ENCODE measurements around the gene TUFT1.
"Not testable (repeated sequence)": the region's sequence is repeated elsewhere in the genome, so short reads cannot be mapped to it uniquely, and the experiment has no call there.

Gene TUFT1

DNA sequence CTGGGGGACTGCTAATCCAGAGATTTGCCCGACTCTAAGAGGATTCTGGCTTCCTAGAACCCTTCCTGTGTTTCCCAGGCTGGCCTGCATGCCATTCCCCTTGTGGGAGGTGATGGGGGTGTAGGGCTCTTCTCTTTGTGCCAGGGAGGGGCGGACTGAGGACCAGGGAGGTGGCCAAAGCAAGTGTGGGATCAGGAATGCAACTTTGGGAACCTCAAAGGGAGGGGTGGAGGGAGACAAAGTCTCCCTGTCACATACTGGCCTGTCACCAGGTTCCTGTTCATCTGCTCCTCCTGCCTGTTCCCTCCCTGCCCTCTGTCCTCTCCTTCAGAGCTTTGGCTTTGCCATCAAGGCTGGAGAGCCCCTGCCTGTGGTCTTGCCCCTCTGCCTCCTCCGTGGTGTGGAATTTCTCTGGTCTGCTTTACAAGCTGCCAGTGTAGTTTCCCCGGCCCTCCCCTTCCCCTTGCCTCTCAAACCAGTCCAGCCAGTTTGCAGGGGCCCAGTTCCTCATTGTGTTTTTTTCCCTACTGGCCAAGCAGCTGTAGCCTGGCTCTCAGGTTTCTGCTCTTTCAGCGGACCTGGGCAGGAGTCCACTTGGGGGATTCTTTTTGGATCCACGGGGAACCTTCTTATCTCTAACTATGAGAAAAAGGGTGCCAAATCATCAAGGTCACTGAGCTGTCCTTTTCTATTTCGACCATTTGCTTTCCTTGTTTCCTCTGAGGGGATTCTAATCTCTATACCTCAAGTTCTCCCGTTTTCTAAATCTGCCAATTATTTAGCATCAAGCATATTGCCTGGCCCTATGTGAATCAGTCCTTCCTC lies 27.1 kb upstream of the TUFT1 start:
- DNase-seq, result no peak

DNA sequence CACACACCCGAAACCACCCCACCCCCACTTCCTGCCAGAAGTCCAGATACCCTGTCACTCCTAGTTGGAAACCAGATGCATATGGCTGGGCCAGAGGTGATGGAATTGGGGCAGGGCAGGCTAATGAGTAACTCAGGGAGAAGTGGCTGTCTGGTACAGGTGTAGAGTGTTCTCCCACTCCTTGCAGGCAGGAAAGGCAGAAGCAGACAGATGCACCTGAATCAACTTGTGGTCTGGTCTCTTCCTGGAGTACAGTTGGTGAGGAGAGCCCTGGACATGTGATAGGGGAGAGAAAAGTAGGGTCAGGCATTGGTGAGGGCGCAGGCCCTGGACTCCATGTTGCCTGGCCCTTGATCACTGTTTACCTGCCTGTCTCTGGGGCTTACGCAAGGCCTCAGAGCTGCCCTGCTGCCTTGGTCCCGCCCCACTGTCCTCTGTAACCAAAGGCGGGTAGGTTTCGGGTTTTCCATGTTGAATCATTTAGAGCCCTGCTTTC lies 26.4 kb upstream of the TUFT1 start:
- DNase-seq, result no peak

DNA sequence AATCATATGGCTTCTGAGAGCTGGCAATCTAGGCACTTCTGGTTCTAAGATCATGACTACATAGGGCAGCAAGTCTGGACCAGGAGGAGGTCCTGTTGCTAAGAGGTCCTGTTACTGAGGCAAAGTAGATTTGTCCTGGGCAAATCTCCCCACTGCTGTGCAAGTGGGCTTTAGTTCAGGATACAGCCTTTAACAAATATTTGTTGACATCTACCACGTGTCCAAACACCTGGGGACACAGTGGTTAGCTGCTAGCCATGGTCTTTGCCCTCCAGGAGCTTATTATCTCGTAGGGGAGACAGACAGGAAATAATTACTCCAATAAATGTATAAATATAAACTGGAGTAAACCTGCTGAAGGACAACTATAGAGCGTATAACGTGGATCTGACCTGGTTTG lies 25.7 kb upstream of the TUFT1 start:
- DNase-seq, result no peak

DNA sequence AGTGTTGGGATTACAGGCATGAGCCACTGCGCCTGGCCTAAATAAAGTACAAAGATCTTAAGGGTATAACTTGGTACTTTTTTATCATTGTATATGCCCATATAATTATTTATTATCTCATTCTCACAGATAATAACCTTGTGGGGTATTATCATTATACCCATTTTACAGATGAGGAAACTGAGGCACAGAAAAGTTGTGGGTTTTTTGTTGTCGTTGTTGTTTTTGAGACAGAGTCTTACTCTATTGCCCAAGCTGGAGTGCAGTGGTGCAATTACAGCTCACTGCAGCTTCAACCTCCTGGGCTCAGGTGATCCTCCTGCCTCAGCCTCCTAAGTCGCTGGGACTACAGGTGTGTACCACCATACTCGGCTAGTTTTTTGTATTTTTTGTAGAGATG lies 24.8 kb upstream of the TUFT1 start:
- DNase-seq, result no peak

DNA sequence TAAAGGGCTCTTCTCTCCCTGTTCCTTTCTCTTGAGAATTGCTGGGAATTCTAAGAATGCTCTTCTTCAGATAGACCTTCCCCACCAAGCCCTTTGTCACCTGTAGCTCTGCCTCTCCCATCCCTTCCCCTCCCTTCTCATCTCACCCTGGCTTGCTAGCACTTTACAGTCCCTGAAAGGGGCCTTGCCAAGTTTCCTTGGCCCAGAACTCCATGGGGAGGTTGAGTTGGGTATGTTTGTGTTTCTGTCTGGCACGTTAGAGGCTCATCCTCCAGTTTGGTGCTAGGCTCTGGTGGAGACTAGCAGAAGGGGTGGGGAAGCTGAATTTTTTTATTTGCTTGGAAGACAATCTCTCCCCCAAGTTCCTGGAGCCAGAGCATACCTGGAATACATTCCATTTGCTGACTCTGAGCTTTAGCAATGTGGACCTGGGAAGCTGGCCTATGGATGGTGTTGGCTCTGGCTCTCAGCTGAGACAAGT lies 24.0 kb upstream of the TUFT1 start:
- DNase-seq, result no peak

DNA sequence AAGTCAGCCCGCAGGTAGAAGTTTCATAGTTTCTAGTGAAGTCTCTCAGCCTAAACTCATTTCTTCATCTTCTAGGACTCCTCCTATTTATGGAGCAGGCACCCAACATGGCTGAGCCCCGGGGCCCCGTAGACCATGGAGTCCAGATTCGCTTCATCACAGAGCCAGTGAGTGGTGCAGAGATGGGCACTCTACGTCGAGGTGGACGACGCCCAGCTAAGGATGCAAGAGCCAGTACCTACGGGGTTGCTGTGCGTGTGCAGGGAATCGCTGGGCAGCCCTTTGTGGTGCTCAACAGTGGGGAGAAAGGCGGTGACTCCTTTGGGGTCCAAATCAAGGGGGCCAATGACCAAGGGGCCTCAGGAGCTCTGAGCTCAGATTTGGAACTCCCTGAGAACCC lies 21.7 kb upstream of the TUFT1 start:
- DNase-seq, result no peak

DNA sequence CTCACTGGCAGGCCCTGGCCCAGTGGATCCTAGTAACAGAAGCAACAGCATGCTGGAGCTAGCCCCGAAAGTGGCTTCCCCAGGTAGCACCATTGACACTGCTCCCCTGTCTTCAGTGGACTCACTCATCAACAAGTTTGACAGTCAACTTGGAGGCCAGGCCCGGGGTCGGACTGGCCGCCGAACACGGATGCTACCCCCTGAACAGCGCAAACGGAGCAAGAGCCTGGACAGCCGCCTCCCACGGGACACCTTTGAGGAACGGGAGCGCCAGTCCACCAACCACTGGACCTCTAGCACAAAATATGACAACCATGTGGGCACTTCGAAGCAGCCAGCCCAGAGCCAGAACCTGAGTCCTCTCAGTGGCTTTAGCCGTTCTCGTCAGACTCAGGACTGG lies 21.2 kb upstream of the TUFT1 start:
- no peak for DNase-seq

DNA sequence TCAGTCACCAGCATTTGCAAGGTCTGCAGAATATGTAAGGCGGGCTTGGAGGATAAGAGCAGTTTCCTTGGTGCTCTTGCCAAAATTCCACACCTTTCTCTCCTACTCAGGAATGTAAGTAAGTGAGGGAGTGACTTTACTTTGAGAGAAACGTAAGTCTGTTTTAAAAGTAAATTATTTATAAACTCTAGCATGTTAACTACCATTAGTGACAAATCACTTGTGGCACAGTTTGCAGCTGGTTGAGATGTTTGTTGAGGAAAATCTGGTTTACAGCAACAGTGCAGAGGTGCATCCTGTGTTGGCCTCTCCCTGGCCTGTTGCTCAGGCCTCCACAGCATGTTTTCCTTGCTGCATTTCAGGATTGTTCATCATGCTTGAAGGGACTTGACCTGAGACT lies 20.4 kb upstream of the TUFT1 start:
- no peak for DNase-seq

DNA sequence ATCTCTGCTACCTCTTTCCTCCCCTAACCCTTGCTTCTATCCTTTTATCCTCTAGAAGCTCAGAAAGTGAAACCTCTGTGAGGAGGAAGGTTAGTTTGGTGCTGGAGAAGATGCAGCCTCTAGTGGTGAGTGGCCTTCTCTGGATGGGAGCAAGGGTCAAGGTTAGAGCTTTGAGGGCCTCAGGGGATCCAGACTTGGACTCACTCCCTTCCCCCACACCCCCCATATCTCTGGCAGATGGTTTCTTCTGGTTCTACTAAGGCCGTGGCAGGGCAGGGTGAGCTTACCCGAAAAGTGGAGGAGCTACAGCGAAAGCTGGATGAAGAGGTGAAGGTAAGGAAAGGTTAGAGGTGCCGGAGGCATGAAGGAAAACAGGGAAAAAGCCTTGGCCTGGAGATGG lies 19.8 kb upstream of the TUFT1 start:
- no peak for DNase-seq

DNA sequence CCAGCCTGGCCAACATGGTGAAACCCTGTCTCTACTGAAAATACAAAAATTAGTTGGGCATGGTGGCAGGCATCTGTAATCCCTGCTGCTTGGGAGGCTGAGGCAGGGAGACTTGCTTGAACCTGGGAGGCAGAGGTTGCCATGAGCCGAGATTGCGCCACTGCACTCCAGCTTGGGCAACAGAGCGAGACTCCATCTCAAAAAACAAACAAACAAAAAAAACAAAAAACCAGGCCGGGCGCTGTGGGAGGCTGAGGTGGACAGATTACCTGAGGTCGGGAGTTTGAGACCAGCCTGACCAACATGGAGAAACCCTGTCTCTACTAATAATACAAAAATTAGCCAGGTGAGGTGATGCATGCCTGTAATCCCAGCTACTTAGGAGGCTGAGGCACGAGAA lies 17.7 kb upstream of the TUFT1 start:
- not testable (repeated sequence) for DNase-seq

DNA sequence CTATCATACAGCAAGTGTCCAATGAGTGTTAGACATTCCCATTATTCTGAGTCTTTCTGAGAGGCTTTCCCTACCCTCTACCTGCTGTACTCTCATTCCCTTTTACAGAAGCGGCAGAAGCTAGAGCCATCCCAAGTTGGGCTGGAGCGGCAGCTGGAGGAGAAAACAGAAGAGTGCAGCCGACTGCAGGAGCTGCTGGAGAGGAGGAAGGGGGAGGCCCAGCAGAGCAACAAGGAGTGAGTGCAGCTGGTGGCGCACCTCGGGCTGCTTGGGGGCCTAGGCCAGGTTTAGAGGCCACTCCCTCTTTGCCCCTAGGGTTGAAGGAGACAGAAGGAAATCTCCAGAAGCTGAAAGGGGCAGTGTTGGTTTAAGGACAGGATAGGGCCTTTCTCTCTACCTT lies 16.8 kb upstream of the TUFT1 start:
- DNase-seq, result no peak

DNA sequence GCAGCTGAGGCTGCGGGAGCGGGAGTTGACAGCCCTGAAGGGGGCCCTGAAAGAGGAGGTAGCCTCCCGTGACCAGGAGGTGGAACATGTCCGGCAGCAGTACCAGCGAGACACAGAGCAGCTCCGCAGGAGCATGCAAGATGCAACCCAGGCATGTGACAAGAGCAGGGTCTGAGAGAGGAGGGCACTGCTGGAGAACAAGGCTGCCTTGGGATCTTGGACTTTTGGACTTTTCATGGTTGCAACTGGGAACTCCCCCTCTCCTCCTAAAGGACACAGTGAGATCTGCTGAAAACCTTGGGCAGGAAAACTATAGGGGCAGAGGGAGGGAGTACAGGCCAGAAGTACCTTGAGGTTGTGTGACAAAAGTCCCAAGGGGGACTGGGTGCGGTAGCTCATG lies 15.4 kb upstream of the TUFT1 start:
- DNase-seq, result no peak

DNA sequence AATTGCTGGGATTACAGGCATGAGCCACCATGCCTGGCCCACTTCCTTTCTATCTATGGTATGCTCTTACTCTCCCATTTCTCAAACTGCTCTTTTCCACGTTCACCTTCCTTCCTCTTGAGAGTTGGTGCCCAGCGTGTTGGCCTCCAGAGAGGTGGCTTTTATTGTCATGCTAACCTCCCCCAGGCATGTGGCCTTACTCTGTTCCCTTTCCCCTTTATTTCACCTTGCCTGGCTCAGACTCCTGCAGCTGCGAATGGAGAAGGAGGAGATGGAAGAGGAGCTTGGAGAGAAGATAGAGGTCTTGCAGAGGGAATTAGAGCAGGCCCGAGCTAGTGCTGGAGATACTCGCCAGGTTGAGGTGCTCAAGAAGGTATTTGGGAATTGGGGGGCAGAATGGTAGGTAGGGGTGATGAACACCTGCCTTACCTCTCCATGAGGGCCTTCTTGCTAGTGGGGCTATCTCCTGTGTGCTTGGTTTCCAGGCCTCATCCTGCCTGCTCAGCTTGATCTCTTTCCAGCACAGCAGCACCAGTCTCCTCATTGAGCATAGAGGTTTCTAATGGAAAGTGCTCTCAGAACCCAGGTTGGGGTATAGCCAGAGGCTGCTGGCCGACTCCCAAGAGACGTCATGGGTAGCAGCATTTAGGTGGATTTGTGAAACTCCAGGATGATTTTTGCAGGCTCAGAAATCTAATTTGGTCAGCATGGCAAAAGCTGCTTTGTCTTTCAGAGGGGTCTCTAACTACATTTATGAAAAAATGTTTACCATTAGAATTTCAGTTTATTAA lies 13.2 kb upstream of the TUFT1 start:
- DNase-seq, result no peak

DNA sequence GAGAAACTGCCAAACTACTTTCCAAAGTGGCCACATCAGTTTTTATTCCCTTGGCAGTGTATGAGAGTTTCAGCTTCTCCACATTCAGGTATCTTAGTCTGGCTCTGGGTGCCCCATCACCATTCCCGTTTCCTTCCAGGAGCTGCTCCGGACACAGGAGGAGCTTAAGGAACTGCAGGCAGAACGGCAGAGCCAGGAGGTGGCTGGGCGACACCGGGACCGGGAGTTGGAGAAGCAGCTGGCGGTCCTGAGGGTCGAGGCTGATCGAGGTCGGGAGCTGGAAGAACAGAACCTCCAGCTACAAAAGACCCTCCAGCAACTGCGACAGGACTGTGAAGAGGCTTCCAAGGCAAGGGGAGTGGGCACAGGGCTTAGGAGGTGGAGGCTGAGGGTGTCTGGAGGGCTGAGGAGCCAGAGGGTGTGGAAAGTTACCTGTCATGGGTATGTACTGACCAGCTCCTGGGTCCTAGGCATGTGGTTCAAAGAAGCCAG lies 10.9 kb upstream of the TUFT1 start:
- no peak for DNase-seq

DNA sequence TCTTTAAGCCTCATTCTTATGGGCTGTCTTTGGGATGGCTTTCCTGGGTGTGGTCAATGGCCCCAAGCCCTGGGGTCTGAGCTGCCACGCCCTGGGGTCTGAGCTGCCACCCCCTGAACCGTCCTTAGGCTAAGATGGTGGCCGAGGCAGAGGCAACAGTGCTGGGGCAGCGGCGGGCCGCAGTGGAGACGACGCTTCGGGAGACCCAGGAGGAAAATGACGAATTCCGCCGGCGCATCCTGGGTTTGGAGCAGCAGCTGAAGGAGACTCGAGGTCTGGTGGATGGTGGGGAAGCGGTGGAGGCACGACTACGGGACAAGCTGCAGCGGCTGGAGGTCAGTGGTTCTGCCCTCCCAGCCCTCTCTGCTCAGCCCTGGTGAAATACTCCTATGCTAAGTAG lies 10.3 kb upstream of the TUFT1 start:
- DNase-seq, result no peak

DNA sequence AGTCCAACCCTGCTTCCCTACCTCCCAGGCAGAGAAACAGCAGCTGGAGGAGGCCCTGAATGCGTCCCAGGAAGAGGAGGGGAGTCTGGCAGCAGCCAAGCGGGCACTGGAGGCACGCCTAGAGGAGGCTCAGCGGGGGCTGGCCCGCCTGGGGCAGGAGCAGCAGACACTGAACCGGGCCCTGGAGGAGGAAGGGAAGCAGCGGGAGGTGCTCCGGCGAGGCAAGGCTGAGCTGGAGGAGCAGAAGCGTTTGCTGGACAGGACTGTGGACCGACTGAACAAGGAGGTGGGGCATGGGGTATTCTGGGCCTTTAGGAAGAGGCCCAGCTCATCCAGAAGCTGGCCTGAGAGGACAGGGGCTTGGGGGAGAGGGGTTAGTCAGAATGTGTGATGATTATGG lies 9.6 kb upstream of the TUFT1 start:
- DNase-seq, result no peak

DNA sequence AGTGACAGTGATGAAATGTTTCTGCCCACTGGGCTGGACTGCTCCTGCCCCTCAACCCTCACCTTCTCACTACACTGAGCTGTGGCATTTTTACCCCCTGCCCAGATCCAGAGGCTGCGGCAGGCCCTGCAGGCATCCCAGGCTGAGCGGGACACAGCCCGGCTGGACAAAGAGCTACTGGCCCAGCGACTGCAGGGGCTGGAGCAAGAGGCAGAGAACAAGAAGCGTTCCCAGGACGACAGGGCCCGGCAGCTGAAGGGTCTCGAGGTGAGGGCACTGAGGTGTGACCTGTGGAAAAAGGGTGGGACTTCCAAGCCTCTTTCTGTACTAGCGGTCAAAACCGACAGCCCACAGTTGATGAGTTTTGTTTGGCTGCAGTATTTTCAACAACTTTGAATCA lies 6.2 kb upstream of the TUFT1 start:
- no peak for DNase-seq

DNA sequence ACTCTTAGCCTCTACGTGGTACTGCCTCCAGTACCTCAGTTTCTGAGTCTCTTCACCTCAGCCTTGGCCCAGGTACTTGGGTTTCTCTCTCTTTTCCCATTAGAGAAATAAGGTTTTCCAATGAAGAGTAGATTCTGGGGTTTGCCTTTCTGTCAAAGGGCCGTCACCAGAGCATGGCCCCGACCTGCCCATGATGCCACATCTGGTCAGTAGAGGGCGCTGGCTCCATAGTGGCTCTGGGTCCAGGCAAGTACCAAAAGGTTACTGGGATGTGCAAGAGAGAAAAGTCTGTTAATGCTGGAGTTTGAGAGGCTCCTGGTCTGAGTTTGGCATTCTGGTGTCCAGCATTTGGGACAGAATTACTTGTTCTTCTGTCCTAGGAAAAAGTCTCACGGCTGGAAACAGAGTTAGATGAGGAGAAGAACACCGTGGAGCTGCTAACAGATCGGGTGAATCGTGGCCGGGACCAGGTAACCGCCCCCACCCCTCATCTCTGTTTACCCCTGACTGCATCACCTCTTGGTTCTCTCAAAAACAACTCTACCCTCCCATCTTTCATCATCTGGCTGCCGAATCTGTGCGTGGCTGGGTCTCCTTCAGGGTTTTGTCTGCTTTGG lies 5.3 kb upstream of the TUFT1 start:
- DNase-seq, result peak; percentile 26

DNA sequence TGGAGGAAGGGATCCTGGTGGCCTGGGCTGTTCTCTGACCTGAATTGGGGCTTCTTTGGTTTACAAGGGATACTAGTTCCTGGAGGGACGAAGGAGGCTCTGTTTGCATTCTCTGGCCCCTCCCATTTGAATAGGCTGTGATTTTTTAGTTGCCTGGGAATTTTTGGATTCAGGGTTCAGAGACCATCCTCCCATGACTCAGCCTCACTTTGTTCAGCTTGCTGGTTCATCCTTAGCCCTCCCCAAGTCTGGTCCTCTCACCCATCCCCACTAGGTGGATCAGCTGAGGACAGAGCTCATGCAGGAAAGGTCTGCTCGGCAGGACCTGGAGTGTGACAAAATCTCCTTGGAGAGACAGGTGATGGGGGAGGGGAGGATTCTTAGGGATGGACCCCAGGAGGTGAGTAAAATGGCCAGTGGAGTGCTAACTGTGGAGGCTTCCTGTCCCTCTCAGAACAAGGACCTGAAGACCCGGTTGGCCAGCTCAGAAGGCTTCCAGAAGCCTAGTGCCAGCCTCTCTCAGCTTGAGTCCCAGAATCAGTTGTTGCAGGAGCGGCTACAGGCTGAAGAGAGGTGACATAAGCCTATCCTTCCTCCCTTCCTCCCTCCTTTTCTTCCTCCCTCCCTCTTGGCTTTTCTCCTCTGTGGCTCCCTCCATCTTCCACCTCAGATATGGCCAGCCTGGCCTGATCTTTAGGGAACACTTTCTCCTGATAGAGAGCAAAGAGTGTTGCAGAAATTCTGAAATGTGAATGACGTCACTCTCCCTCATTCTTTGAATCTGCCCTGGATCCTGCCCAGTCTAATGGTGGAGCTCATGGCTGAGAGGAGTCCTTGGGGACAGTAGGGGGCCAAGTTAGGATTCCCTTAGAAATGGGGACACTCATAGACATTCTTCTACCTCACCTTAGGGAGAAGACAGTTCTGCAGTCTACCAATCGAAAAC lies 4.5 kb upstream of the TUFT1 start:
- DNase-seq, result no peak

DNA sequence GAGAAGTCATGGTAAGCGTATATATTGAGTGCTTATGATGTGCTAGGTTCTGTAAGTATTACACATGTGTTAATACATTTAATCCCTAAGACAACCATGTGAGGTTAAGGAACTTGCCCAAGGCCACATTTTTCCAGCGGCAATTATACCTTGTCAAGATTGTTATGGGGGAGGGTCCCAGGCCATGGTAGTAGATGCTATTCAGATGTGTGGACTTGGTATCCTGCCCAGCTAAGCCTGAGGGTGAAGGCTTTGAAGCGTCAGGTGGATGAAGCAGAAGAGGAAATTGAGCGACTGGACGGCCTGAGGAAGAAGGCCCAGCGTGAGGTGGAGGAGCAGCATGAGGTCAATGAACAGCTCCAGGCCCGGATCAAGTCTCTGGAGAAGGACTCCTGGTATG lies 3.6 kb upstream of the TUFT1 start:
- no peak for DNase-seq

DNA sequence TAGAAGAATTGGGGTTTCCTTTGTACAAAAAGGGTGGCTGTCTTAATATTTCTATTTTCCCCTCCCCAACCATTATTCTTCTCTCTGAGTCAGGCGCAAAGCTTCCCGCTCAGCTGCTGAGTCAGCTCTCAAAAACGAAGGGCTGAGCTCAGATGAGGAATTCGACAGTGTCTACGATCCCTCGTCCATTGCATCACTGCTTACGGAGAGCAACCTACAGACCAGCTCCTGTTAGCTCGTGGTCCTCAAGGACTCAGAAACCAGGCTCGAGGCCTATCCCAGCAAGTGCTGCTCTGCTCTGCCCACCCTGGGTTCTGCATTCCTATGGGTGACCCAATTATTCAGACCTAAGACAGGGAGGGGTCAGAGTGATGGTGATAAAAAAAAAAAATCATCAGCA lies 3.0 kb upstream of the TUFT1 start:
- no peak for DNase-seq

DNA sequence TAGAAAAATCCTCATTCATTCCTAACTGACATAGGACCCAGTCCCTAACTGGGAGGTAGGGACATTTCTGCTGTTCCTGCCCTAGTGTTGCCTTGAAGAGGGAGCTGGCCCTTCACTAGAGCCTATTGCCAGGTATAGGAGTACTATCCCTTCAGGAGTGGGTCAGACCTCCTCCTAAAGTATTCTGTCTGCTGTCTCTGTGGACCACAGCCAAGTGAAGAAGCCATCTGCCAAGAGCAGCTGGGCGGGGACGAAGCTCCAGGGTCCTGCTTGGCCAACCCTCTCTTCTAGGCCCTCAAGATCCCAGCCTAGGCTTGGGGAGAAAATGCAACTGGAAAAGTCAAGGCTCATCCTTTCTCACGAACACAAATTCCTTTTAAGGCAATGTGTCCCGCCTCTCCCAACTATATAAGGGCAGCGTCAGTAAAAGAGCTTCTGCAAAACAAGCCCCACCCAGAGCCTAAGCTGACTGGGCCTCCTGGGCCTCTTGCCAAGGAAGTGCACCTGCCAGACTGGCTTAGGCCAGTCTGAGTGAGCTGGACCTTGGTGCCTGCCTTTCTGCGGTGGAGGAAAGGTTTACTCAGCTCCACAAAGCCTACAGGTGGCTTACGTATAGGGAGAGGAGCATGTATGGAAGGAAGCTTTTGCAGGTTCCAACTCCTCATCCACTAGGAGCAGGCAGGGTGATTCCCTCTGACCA lies 638 bp upstream of the TUFT1 start:
- peak; percentile 95 for DNase-seq

All from NCI-H748 treated with DMSO at 0.1 percent for 48 hours (cell line).